ENCODE measurements around the gene EIF3D. TPM values are rescaled to one million over a fixed set of nuclear protein-coding genes. Genes with fewer than 3 reads are reported as not detected.

EIF3D gene
- polyA plus RNA-seq, 1 experiment: 505 TPM

- no peaks in the 10 kb centered on the region for H3K27me3 ChIP-seq (ENCODE audit: control insufficient read depth, insufficient read depth, low read length)
- no peak overlapping the region for H3K4me3 ChIP-seq (ENCODE audit: low read depth, low read length)
- no peak for DNase-seq (ENCODE audit: low read depth)
- CTCF ChIA-PET: interaction anchor here (0.5 to 0.8 kb wide), 2 partner anchors 18 to 163 kb away, joined by 3 read pairs; no protein-coding TSS in a partner anchor
- no peak for TF ChIP-seq CTCF (IDR thresholded peaks at IDR 0.05; ENCODE audit: insufficient read depth, low read depth, low read length)
- H3K36me3 ChIP-seq (ENCODE audit: control insufficient read depth, insufficient read depth, low read length): no peaks in the 10 kb centered on the region
- POLR2A ChIA-PET: no interaction called here
Measured at GRCh38 chr22:36463783-36464184, 65.2 kb downstream of the EIF3D start.

DNA sequence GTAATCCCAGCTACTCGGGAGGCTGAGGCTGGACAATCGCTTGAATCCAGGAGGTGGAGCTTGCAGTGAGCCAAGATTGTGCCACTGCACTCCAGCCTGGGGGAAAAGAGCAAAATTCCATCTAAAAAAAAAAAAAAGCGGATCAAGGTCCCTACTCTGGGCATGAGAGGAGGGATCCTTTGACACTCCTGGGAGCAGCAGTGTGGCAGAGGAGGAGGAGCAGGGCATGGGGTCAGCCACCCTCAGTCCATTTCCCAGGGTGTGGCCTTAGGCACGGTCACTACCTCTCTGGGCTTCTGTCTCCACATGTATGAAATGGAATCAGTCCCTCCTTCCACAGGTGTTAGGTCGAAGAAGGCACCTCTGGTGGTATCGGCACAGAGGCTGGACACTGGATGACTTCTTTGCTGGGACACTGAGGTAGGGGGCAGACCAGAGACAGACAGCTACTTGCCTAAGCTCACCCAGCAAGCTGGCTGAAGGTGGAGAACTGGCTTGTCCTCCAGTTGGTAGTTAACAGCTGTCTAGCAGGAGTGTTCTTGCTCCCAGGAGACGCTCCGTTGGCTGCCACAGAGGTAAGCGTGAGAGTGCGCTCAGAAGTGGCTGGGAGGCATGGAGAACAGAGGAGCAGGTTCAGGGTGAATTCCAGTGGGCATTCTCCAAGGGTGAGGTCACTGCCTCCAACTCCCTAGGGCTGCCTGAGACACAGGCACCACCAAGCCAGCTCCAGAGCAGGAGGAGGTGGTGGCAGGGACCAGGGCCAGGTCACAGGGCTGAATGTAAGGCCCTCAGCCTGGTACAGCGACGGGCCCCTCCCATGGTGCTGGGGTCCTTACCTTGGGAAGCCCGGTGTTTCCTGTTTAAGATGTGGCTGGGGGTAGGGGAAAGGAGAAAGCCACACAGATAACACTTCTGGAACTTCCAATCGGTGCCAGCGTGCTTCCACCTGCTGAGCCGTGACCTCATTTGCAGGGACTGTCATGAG is 67.0 kb downstream of the EIF3D start:
- CTCF ChIA-PET: interaction anchor here (1.4 to 2.1 kb wide), 2 partner anchors 9 to 161 kb away, joined by 4 to 11 read pairs; no protein-coding TSS in a partner anchor

More for the DNA sequence above, 67.0 kb downstream of the EIF3D start:
- Histone ChIP-seq H3K27me3 (ENCODE audit: control insufficient read depth, insufficient read depth, low read length) (no peaks in the 10 kb centered on the region), H3K4me3 (ENCODE audit: low read depth, low read length) (no peak overlapping the region), H3K36me3 (ENCODE audit: control insufficient read depth, insufficient read depth, low read length) (no peaks in the 10 kb centered on the region)
- POLR2A ChIA-PET: no interaction called here
- no peak for TF ChIP-seq CTCF (IDR thresholded peaks at IDR 0.05; ENCODE audit: insufficient read depth, low read depth, low read length)
- no peak for DNase-seq (ENCODE audit: low read depth)

Other genes starting within 250 kb of the EIF3D start
- gene MYH9, start 141.2 kb downstream of the EIF3D start, polyA plus RNA-seq (2011; rRNA removed): 262 and 340 TPM in 2 replicates
- 139 and 192 TPM in 2 replicates for gene TXN2, start 47.5 kb downstream of the EIF3D start, polyA plus RNA-seq (2011; rRNA removed)
- 1.6 and 3.2 TPM in 2 replicates for gene FOXRED2, start 22.1 kb downstream of the EIF3D start, polyA plus RNA-seq (2011; rRNA removed)
- not detected in 2 replicates for gene CACNG2, start 174.6 kb upstream of the EIF3D start, polyA plus RNA-seq (2011; rRNA removed)
- 20.6 and 23.0 TPM in 2 replicates for gene IFT27, start 247.0 kb upstream of the EIF3D start, polyA plus RNA-seq (2011; rRNA removed)

Measured in BJ (cell line).